ENCODE results near the gene ITGA2B.

Gene ITGA2B

DNA sequence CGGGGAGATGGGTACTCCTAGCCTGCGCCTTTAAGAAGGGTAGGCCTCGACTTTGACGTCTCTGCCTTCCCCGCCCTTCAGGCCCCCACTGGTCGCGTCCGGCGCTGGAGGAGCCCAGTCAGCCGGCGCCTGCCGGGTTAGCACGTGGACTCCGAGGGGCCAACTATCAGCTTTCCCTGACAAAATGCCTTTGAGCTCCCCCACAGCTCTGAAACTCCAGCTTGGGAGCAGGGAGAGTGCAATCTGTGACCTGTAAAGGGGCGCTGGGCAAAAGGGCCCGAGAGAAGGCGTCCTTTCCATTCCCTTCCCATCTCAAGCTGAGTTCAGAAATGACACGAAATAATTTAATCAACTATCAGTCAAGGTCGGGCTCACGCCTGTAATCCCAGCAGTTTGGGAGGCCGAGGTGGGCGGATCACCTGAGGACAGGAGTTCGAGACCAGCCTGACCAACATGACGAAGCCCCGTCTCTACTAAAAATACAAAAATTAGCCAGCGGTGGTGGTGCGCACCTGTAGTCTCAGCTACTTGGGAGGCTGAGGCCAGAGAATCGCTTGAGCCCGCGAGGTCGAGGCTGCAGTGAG is 62.5 kb downstream of the ITGA2B start:
- Histone ChIP-seq H3K36me3 (ENCODE audit: control insufficient read depth, insufficient read depth, low read length) (no peaks in the 10 kb centered on the region), H3K9ac (ENCODE audit: low read length) (no peak overlapping the region), H3K27ac (ENCODE audit: low read depth, low read length) (peak overlapping the region; percentile 47), H3K4me1 (ENCODE audit: control insufficient read depth, insufficient read depth, low read length) (peaks cover 5% of the 10 kb centered on the region), H3K27me3 (ENCODE audit: control insufficient read depth, insufficient read depth, low read length) (no peaks in the 10 kb centered on the region), H3K4me3 (ENCODE audit: low read length) (peak overlapping the region; percentile 51)

- H3K36me3 ChIP-seq (ENCODE audit: control insufficient read depth, insufficient read depth, low read length), result peaks cover 9% of the 10 kb centered on the region
- H3K4me1 ChIP-seq (ENCODE audit: control insufficient read depth, insufficient read depth, low read length), result peaks cover 5% of the 10 kb centered on the region
- H3K4me3 ChIP-seq (ENCODE audit: low read length), result peak within 1 kb of the TSS; percentile 85
- no peaks in the 10 kb centered on the region for H3K27me3 ChIP-seq (ENCODE audit: control insufficient read depth, insufficient read depth, low read length)
- H3K27ac ChIP-seq (ENCODE audit: low read depth, low read length), result peak within 1 kb of the TSS; percentile 99
- peak within 1 kb of the TSS; percentile 61 for H3K9ac ChIP-seq (ENCODE audit: low read length)
Measured at GRCh38 chr17:44324571-44325275, 64.7 kb downstream of the ITGA2B start, which contains the start of gene SLC25A39. TSS of gene SLC25A39 (minus strand) at chr17:44324823. CDS start at chr17:44323562, 1,261 bp downstream.

DNA sequence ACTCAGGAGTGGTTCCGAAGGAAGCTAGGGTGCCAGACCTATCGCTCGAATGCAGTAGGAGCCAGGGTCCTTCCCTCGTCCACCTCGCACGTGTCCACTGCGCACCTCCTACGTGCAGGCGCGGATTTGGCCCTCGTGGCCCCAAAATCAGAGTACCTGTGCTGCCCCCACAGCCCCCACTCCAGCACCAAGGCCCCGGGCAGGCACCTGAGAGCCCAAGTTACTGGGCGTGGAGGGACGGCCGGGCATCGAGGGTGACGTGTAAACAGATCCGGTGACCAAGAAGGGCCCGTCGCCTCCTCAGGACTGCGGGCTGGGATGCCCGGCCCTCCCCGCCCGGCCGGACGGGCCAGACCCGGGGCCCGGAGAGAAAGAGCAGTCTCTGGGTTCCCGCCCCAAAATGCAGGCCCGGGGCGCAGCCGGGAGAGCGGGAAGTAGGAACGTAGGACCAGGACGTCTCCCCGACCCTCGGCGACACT is 65.3 kb downstream of the ITGA2B start:
- H3K36me3 ChIP-seq (ENCODE audit: control insufficient read depth, insufficient read depth, low read length), result peaks cover 9% of the 10 kb centered on the region
- peak overlapping the region; percentile 65 for H3K27ac ChIP-seq (ENCODE audit: low read depth, low read length)
- H3K27me3 ChIP-seq (ENCODE audit: control insufficient read depth, insufficient read depth, low read length), result no peaks in the 10 kb centered on the region
- H3K4me1 ChIP-seq (ENCODE audit: control insufficient read depth, insufficient read depth, low read length), result peaks cover 5% of the 10 kb centered on the region
- H3K9ac ChIP-seq (ENCODE audit: low read length), result peak overlapping the region; percentile 61
- peak overlapping the region; percentile 85 for H3K4me3 ChIP-seq (ENCODE audit: low read length)

- H3K4me1 ChIP-seq (ENCODE audit: control insufficient read depth, insufficient read depth, low read length), result peaks cover 5% of the 10 kb centered on the region
- H3K36me3 ChIP-seq (ENCODE audit: control insufficient read depth, insufficient read depth, low read length), result peaks cover 9% of the 10 kb centered on the region
- no peaks in the 10 kb centered on the region for H3K27me3 ChIP-seq (ENCODE audit: control insufficient read depth, insufficient read depth, low read length)
- H3K27ac ChIP-seq (ENCODE audit: low read depth, low read length), result no peak overlapping the region
- peak overlapping the region; percentile 61 for H3K9ac ChIP-seq (ENCODE audit: low read length)
- peak overlapping the region; percentile 85 for H3K4me3 ChIP-seq (ENCODE audit: low read length)
Measured at GRCh38 chr17:44323359-44324091, 65.9 kb downstream of the ITGA2B start.

GRCh38 chr17:44322236-44322895 is 67.1 kb downstream of the ITGA2B start:
- Histone ChIP-seq H3K27ac (ENCODE audit: low read depth, low read length) (no peak overlapping the region), H3K27me3 (ENCODE audit: control insufficient read depth, insufficient read depth, low read length) (no peaks in the 10 kb centered on the region), H3K9ac (ENCODE audit: low read length) (no peak overlapping the region), H3K4me3 (ENCODE audit: low read length) (no peak overlapping the region), H3K36me3 (ENCODE audit: control insufficient read depth, insufficient read depth, low read length) (peaks cover 9% of the 10 kb centered on the region), H3K4me1 (ENCODE audit: control insufficient read depth, insufficient read depth, low read length) (peaks cover 5% of the 10 kb centered on the region)

Data from rectal smooth muscle tissue (tissue), 1 donor.